ENCODE data around the gene ABCG1. TPM values are rescaled to one million over a fixed set of nuclear protein-coding genes. Genes with fewer than 3 reads are reported as not detected.

The ABCG1 gene
- total RNA-seq, 1 experiment from 2014 or later: 5.6 TPM

GRCh38 chr21:42229676-42230075 is 10.7 kb downstream of the ABCG1 start:
- Histone ChIP-seq H3K4me1 (replicated peaks; ENCODE audit: insufficient read depth) (peaks cover 36% of the 10 kb centered on the region), H3F3A (ENCODE audit: insufficient read depth, low read depth) (peaks cover 21% of the 10 kb centered on the region), H2AFZ (no peak overlapping the region), H3K27me3 (ENCODE audit: insufficient read depth, low read depth) (no peaks in the 10 kb centered on the region), H4K20me1 (ENCODE audit: insufficient read depth) (no peaks in the 10 kb centered on the region), H3K27ac (no peak overlapping the region), H3K4me2 (no peak overlapping the region), H3K9me3 (ENCODE audit: insufficient read depth, low read depth) (no peaks in the 10 kb centered on the region; the same call in 1 of the 2 replicates), H3K79me2 (ENCODE audit: low read depth) (no peaks in the 10 kb centered on the region), H3K9me2 (ENCODE audit: insufficient read depth) (no peaks in the 10 kb centered on the region), H3K36me3 (ENCODE audit: low read depth) (no peaks in the 10 kb centered on the region), H3K4me3 (no peak overlapping the region)
- BruUV-seq (replicated peaks): no TSS peak
- TF ChIP-seq CTCF (conservative IDR thresholded peaks at IDR 0.05) (no peak), EZH2 (IDR thresholded peaks at IDR 0.05; ENCODE audit: low read depth) (no peak)
- ChIA-PET CTCF (no interaction called here), POLR2A (ENCODE audit: unreplicated experiment) (no interaction called here)
- intact Hi-C loops (cut with micrococcal nuclease; ENCODE audit: unreplicated experiment): no loop called here
- DNase-seq: no peak

DNA sequence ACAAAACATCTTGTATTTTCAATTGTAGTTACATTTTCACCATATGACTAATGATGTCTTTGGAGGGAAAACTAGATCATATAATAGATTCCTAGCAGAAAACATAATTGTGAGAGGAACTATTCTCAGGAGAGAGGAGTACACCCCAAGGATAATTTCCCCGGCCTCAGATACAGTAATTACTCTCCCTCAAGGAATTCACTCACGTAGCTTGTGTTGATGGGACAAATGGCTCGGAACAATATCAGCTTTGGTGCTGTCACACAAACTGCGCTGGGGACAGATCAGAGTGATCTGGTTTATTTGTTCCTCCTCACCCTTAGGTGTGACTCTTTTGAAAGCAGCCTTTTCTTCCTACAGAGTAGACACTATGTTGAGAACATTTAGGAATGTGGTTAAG is 11.2 kb downstream of the ABCG1 start:
- intact Hi-C loops (cut with micrococcal nuclease; ENCODE audit: unreplicated experiment): no loop called here
- H3K4me3 ChIP-seq: no peak overlapping the region
- ChIA-PET CTCF (no interaction called here), POLR2A (ENCODE audit: unreplicated experiment) (no interaction called here)
- H4K20me1 ChIP-seq (ENCODE audit: insufficient read depth): no peaks in the 10 kb centered on the region
- no peaks in the 10 kb centered on the region for H3K9me2 ChIP-seq (ENCODE audit: insufficient read depth)
- peaks cover 21% of the 10 kb centered on the region for H3F3A ChIP-seq (ENCODE audit: insufficient read depth, low read depth)
- H3K4me2 ChIP-seq: no peak overlapping the region
- H3K79me2 ChIP-seq (ENCODE audit: low read depth): no peaks in the 10 kb centered on the region
- no TSS peak for BruUV-seq (replicated peaks)
- no peaks in the 10 kb centered on the region for H3K27me3 ChIP-seq (ENCODE audit: insufficient read depth, low read depth)
- H2AFZ ChIP-seq: no peak overlapping the region
- no peak overlapping the region for H3K27ac ChIP-seq
- peaks cover 39% of the 10 kb centered on the region for H3K4me1 ChIP-seq (replicated peaks; ENCODE audit: insufficient read depth)
- TF ChIP-seq CTCF (conservative IDR thresholded peaks at IDR 0.05): no peak
- TF ChIP-seq EZH2 (IDR thresholded peaks at IDR 0.05; ENCODE audit: low read depth): no peak
- DNase-seq: no peak
- H3K9me3 ChIP-seq (ENCODE audit: insufficient read depth, low read depth): no peaks in the 10 kb centered on the region; the same call in 1 of the 2 replicates
- H3K36me3 ChIP-seq (ENCODE audit: low read depth): no peaks in the 10 kb centered on the region

DNA sequence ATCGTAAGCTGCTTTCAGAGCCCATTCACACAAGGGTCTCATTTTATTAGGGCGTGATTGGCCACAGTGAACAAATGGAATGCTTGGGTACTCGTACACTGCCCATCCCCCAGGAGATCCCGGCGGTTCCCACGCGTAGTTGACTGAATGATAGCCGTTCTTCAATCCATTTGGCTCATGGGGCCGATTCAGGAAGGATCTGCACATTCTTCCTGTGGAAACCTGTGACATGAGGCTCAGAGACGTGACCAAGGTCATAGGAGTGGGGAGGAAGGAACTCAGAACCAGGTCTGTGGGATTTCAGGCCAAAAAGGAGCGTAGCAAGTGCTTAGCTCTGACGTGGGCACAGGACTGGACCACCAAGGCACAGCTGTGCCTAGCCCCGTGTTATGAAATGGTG is 11.7 kb downstream of the ABCG1 start:
- POLR2A ChIA-PET (ENCODE audit: unreplicated experiment): no interaction called here
- TF ChIP-seq CTCF (conservative IDR thresholded peaks at IDR 0.05): no peak
- no peak for TF ChIP-seq EZH2 (IDR thresholded peaks at IDR 0.05; ENCODE audit: low read depth)
- H3K9me3 ChIP-seq (ENCODE audit: insufficient read depth, low read depth): no peaks in the 10 kb centered on the region; the same call in 1 of the 2 replicates
- H3K27ac ChIP-seq: no peak overlapping the region
- H2AFZ ChIP-seq: no peak overlapping the region
- no peaks in the 10 kb centered on the region for H3K36me3 ChIP-seq (ENCODE audit: low read depth)
- H4K20me1 ChIP-seq (ENCODE audit: insufficient read depth): no peaks in the 10 kb centered on the region
- BruUV-seq (replicated peaks): no TSS peak
- intact Hi-C loops (cut with micrococcal nuclease; ENCODE audit: unreplicated experiment): no loop called here
- CTCF ChIA-PET: no interaction called here
- peaks cover 44% of the 10 kb centered on the region for H3K4me1 ChIP-seq (replicated peaks; ENCODE audit: insufficient read depth)
- no peak overlapping the region for H3K4me3 ChIP-seq
- no peaks in the 10 kb centered on the region for H3K9me2 ChIP-seq (ENCODE audit: insufficient read depth)
- H3K79me2 ChIP-seq (ENCODE audit: low read depth): no peaks in the 10 kb centered on the region
- peaks cover 21% of the 10 kb centered on the region for H3F3A ChIP-seq (ENCODE audit: insufficient read depth, low read depth)
- H3K27me3 ChIP-seq (ENCODE audit: insufficient read depth, low read depth): no peaks in the 10 kb centered on the region
- DNase-seq: no peak
- H3K4me2 ChIP-seq: no peak overlapping the region
